A673 (cell line): ENCODE results near the gene DSCAML1.

ENCODE experiments used
- EZH2 ChIP-seq: fragments of 200-600 bp; sonication (generic); IDR thresholded peaks from 2 replicates; pipeline ENCODE4 v1.6.1; 2017; ENCODE audit warnings: borderline replicate concordance, low read depth, mild to moderate bottlenecking, mixed read lengths, antibody characterized with exemption, low read length; ENCODE audit not compliant: poor library complexity, severe bottlenecking
- TF ChIP-seq, protein P1 (sequence below): fragments of 300-800, 200-600 bp; sonication (generic); conservative IDR thresholded peaks from 2 replicates; pipeline ENCODE4 v1.5.1; 2017; ENCODE audit warnings: low read depth, mild to moderate bottlenecking, antibody characterized with exemption, low read length, moderate library complexity, mixed read lengths

DNA sequence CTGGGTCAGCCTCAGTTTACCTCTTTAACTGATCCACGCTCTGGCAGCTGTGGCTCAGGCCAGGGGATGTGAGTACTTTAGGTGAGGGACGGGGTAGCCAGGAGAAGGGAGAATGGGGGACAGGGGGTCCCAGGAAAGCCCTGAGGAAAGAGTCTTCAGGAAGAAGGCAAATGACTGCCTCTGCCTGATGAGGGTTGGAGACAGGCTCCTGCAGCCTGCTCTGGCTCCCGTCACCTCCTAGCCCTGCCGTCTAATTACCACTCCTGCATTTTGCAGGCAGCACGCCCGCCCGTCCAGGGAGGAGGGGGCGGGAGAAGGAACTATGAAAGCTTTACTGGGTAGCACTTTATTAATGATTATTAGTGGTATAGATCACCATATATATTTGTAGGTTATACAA is 352.8 kb downstream of the DSCAML1 start:
- TF ChIP-seq, protein P1, sequence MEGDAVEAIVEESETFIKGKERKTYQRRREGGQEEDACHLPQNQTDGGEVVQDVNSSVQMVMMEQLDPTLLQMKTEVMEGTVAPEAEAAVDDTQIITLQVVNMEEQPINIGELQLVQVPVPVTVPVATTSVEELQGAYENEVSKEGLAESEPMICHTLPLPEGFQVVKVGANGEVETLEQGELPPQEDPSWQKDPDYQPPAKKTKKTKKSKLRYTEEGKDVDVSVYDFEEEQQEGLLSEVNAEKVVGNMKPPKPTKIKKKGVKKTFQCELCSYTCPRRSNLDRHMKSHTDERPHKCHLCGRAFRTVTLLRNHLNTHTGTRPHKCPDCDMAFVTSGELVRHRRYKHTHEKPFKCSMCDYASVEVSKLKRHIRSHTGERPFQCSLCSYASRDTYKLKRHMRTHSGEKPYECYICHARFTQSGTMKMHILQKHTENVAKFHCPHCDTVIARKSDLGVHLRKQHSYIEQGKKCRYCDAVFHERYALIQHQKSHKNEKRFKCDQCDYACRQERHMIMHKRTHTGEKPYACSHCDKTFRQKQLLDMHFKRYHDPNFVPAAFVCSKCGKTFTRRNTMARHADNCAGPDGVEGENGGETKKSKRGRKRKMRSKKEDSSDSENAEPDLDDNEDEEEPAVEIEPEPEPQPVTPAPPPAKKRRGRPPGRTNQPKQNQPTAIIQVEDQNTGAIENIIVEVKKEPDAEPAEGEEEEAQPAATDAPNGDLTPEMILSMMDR, result no peak
- no peak for TF ChIP-seq EZH2
